ENCODE measurements around the gene IDH3A.
A peak's percentile ranks its signal among the peaks of the same experiment; 100 is the strongest.

The IDH3A gene

GRCh38 chr15:78192826-78193594 is 43.8 kb downstream of the IDH3A start:
- H3K4me3 ChIP-seq (ENCODE audit: low read depth, low read length) = no peak overlapping the region
- no peak for DNase-seq (ENCODE audit: low read depth)
- TF ChIP-seq, protein P1, sequence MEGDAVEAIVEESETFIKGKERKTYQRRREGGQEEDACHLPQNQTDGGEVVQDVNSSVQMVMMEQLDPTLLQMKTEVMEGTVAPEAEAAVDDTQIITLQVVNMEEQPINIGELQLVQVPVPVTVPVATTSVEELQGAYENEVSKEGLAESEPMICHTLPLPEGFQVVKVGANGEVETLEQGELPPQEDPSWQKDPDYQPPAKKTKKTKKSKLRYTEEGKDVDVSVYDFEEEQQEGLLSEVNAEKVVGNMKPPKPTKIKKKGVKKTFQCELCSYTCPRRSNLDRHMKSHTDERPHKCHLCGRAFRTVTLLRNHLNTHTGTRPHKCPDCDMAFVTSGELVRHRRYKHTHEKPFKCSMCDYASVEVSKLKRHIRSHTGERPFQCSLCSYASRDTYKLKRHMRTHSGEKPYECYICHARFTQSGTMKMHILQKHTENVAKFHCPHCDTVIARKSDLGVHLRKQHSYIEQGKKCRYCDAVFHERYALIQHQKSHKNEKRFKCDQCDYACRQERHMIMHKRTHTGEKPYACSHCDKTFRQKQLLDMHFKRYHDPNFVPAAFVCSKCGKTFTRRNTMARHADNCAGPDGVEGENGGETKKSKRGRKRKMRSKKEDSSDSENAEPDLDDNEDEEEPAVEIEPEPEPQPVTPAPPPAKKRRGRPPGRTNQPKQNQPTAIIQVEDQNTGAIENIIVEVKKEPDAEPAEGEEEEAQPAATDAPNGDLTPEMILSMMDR (IDR thresholded peaks at IDR 0.05; ENCODE audit: insufficient read depth, low read depth, low read length, missing control alignments) = no peak

DNA sequence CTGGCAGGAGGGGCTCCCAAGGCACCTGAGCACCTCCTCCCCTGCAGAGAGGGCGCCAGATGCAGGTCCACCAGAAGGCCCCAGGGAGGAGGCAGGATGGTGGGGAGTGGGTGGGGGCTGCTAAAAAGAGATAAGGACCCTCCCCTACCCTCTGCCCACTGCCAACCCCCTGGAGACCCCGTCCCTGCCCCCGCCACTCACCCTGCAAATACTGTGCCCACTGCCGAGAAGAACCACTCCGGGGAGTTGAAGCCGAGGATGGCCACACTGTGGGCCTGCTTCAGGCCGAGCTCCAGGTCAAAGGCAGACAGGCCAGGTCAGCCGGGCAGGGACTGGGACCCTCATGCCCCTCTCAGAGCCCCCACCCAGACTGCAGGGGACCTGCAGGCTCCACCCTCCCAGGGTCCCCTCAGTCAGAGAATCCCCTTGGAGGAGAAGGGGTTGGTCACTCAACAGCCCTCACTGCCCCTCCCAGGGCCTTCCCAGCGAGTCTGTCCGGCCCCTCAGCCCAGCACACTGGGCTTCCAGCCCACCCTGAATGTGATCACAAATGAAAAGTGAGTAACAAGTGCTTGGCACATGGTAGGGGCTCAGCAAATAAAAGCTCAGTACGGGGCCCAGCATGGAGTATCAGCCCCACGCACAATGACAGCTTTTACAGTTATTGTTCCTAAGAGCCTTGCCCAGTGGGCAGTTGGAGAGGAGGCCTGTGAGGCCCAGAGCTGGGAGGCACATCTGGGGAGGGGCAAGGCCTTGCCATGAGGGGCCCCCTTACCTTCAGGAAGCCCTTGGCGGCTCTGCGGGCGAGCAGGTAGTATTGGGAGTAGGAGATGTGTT is 44.8 kb downstream of the IDH3A start:
- TF ChIP-seq, protein P1 (IDR thresholded peaks at IDR 0.05; ENCODE audit: insufficient read depth, low read depth, low read length, missing control alignments) = no peak
- H3K4me3 ChIP-seq (ENCODE audit: low read depth, low read length) = no peak overlapping the region
- no peak for DNase-seq (ENCODE audit: low read depth)

- no peak overlapping the region for H3K4me3 ChIP-seq (ENCODE audit: low read depth, low read length)
- TF ChIP-seq, protein P1 (IDR thresholded peaks at IDR 0.05; ENCODE audit: insufficient read depth, low read depth, low read length, missing control alignments) = no peak
- DNase-seq (ENCODE audit: low read depth) = no peak
Observed at GRCh38 chr15:78194568-78194925, 45.4 kb downstream of the IDH3A start.

GRCh38 chr15:78195735-78196201 is 46.6 kb downstream of the IDH3A start:
- no peak overlapping the region for H3K4me3 ChIP-seq (ENCODE audit: low read depth, low read length)
- TF ChIP-seq, protein P1 (IDR thresholded peaks at IDR 0.05; ENCODE audit: insufficient read depth, low read depth, low read length, missing control alignments) = peak; percentile 88
- DNase-seq (ENCODE audit: low read depth) = peak; percentile 69

DNA sequence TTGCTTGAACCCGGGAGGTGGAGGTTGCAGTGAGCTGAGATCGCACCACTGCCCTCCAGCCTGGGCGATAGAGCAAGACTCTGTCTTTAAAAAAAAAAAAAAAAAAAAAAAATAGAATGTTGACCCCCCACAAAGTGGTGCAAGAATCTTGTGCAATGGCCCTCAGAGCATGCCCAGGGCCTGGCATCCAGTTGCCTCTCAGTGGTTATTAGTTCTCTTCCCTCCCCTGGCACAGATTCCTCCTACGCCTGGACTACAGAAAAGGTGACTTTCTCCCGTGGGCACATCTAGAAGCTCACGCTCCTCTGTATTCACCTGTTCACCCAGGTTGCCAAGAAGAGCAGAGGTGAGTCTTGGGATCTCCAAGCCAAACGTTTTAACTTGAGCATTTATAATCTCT is 48.5 kb downstream of the IDH3A start:
- TF ChIP-seq, protein P1 (IDR thresholded peaks at IDR 0.05; ENCODE audit: insufficient read depth, low read depth, low read length, missing control alignments) = no peak
- no peak overlapping the region for H3K4me3 ChIP-seq (ENCODE audit: low read depth, low read length)
- no peak for DNase-seq (ENCODE audit: low read depth)

DNA sequence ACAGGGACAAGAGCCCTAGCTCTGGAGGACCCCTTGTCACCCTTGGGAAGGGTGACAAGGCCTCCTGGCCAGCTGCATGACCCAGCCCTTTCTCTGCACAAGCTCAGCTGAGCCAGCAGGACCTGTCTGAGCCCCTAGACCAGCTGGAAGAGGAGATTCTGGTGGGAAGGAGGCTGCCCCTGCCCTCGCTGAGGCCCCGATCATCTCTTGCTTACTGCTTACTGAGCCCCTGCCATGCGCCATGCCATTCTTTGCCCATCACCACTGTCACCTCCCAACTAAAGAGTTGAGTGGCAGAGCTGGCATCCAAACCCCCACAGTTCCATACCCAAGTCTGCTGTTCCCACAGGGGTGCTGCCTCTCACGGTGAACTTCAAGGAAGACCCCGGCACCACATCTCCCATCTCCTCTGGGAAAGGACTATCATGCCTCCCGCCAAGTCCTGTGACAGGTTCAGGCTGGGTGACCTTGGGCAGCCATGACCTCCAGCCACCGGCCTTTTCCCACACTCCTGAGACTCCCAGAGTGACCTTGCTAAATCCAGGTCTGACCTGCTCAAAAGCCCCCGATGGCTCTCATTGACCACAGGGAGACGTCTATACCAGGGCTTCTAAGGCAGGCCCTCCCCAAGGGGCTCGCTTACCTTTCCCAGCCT is 51.2 kb downstream of the IDH3A start:
- DNase-seq (ENCODE audit: low read depth) = no peak
- no peak overlapping the region for H3K4me3 ChIP-seq (ENCODE audit: low read depth, low read length)
- TF ChIP-seq, protein P1 (IDR thresholded peaks at IDR 0.05; ENCODE audit: insufficient read depth, low read depth, low read length, missing control alignments) = no peak
